HG02759 (cell line): Measurements from ENCODE around the gene RFC2.
"Not testable (repeated sequence)": the region's sequence is repeated elsewhere in the genome, so short reads cannot be mapped to it uniquely, and the experiment has no call there.

ENCODE experiments used
- ATAC-seq: cut with Tn5 transposase; IDR thresholded peaks from one replicate; pipeline ENCODE4 v1.9.1; 2021; ENCODE audit warnings: mild to moderate bottlenecking, moderate library complexity; ENCODE audit not compliant: unreplicated experiment

RFC2 gene

GRCh38 chr7:74283858-74284447 is 29.8 kb upstream of the RFC2 start:
- ATAC-seq: no peak

GRCh38 chr7:74282748-74283459 is 28.7 kb upstream of the RFC2 start:
- ATAC-seq: no peak

- ATAC-seq: no peak
Measured at GRCh38 chr7:74280985-74281384, 26.8 kb upstream of the RFC2 start.

- ATAC-seq: no peak
Measured at GRCh38 chr7:74277636-74278035, 23.4 kb upstream of the RFC2 start.

DNA sequence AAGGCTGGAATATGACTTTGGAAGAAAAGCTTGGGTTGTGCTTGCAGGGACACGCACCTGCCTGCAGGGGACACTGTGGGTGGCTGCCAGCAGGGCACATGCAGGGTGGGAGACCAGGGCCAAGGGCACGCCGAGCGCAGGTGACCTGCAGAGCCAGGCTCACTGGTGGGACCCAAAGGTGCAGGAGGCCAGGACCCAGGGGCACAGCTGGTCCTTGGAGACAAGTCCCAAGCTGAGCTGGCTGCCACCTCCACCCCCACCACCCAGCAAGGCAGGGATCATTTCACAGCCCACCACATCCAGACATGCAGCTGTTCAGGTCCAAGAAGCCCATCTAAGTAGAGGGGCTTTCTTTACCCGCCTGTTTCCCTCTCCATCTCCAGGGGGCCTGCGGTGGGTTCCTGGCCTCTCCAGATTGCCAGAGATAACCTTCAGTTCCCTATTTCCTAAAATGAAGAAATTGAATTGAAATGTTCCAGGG is 21.2 kb upstream of the RFC2 start:
- no peak for ATAC-seq

DNA sequence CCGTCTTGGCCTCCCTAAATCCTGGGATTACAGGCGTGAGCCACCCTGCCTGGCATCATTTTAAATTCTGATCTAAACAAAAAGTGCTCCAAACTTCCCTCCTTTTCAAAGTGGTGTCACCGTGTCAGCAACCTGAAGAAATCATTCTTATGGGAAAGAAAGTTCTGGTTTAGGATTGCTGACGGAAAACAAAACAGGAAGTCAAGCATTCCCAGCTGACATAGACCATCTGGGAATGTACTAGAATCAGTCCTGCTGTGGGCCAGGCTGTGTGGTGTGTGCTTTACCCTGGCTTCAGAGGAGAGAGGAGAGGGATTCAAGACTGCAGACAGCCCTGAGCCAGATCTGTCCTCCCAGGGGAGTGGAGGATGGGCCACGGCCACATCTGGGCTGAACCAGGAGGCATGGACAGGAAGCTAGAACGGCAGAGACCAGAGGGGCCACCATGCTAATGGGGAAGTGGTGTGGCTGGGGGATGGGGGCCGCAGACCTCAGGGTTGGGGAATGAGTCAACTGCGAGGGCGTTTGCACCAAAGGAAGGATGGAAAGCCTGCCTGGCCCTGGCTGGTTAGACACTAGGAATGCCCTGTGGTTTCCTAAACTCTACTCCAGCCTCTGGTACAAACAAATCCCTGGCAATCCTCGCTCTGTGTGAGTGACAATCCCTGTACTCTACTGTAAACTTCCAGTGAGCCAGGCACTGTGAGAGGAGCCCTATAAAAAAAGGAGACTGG is 18.3 kb upstream of the RFC2 start:
- peak; percentile 84 for ATAC-seq

DNA sequence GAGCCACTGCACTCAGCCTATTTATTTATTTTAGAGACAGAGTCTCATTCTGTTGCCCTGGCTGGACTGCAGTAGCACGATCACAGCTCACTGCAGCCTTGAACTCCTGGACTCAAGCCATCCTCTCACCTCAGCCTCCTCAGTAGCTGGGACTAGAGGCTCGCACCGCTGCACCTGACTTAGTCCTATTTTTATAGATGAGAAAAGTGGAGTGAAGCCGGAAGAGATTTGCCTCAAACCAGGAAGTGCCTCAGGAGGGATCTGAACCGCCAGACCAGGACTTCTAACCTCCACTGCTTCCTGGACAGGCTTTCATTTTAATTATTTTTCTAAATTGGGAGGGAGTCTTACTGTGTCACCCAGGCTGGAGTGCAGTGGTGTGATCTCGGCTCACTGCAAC is 17.5 kb upstream of the RFC2 start:
- no peak for ATAC-seq

GRCh38 chr7:74269757-74270277 is 15.6 kb upstream of the RFC2 start:
- no peak for ATAC-seq

GRCh38 chr7:74267756-74268565 is 13.8 kb upstream of the RFC2 start:
- ATAC-seq: no peak

- no peak for ATAC-seq
Measured at GRCh38 chr7:74266191-74266963, 12.2 kb upstream of the RFC2 start.

DNA sequence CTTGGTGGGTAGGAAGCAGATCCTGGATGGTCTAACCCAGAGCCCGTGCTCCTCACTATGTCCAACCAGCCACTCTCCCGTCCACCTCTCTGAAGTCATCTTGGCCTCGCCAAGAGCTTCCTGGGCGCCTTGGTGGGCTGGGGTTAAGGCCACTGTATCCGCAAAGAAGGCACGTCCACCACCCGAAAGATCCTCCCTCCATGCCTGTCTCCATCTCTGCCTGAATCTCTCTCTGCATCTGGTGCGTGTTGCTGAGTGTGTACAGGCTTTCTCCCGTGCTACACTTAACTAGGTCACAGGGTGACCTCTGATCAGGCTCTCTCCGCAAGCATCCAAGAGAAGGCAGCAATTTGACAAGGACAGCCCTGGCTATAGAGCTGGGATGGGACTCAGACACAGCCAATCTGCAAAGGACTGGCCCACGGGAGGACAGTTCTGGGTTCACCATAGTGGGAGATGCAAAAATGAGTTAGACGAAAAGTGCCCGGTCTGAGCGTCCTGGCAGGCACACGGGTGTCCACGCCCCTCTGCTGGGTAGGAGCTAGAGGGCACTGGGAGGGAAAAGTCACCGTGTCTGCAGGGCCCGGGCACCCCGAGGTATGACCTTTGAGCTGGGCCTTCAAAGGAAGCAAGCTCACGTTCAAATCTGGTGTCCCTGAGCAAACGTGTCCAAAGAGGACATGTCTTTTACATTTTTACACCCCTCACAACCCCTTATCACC is 9.4 kb upstream of the RFC2 start:
- ATAC-seq: no peak

- no peak for ATAC-seq
Measured at GRCh38 chr7:74262639-74263398, 8.6 kb upstream of the RFC2 start.

- no peak for ATAC-seq
Measured at GRCh38 chr7:74258639-74259038, 4.4 kb upstream of the RFC2 start.

DNA sequence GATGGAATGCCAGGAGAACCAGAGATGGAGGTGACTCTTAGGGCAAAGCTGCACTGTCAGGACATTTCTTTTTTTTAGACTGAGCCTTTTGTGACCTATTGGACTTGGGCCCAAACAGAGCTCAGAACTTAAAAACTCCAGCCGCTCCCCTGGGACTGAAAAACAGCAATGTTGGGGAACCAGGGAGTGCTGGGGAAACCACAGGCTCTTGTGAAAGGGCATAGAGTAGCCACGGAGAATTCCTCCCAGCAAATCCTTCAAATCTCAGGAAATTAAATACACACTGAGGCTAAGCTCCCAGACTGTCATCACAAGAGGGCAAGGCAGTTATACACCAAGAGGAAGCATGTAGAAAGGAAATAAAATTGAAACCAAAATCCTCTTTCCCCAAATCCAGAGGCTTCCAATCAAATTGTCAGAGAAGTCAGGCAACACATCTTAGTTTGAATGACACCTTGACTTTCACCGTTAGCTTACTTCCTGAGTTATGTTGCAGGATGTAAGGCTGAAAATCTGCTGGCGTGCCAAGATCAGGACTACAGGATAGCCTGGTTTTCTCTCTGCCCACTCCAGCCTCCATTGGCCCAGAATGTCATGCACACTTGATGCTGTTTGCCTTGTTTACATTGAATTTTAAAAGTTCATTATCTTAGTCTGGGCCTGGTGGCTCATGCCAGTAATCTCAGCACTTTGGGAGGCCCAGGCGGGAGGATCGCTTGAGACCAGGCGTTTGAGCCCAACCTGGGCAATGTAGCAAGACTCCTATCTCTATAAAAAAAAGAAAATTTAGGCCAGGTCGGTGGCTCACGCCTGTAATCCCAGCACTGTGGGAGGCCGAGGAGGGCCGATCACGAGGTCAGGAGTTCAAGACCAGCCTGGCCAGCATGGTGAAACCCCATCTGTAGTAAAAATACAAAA is 2.6 kb upstream of the RFC2 start:
- no peak for ATAC-seq

GRCh38 chr7:74255461-74255860 is 1.3 kb upstream of the RFC2 start:
- not testable (repeated sequence) for ATAC-seq

GRCh38 chr7:74254858-74255379 is 720 bp upstream of the RFC2 start:
- no peak for ATAC-seq

- no peak for ATAC-seq
Measured at GRCh38 chr7:74253835-74254128, 417 bp downstream of the RFC2 start.

DNA sequence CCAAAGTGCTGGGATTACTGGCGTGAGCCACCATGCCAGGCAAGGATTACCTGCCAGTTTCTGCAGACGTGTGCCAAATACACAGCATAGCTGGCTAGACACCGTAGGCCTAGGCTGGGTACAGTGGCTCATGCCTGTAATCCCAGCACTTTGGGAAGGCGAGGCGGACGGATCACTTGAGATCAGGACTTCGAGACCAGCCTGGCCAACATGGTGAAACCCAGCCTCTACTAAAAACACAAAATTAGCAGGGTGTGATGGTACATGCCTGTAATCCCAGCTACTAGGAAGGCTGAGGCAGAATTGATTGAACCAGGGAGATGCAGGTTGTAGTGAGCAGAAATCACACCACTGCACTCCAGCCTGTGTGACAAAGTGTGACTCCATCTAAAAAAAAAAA is 868 bp downstream of the RFC2 start:
- ATAC-seq: no peak
